Fibroblast of lung (primary cell): ENCODE measurements around the gene KIF6. TPM values are rescaled to one million over a fixed set of nuclear protein-coding genes. Genes with fewer than 3 reads are reported as not detected.

Experiments used
- DNase-seq, 2 donors: peaks; one replicate each; pipeline versions ENCODE4 v3.0.0 to v3.0.0-alpha.2; 2010; ENCODE audit warnings: low read depth in 2 of 2
- H2AFZ ChIP-seq: 2 replicates; pipeline ENCODE4 v1.5.1; 2012; ENCODE audit warnings: low read length, control low read depth, inconsistent platforms
- H3K27ac ChIP-seq: 2 replicates; pipeline ENCODE4 v1.5.1; 2011; ENCODE audit warnings: low read length, control low read depth; ENCODE audit not compliant: insufficient read depth
- H3K27me3 ChIP-seq: 2 replicates; pipeline ENCODE4 v1.5.1; 2011; ENCODE audit warnings: mild to moderate bottlenecking, low read length; ENCODE audit not compliant: control insufficient read depth, insufficient read depth
- H3K36me3 ChIP-seq: 2 replicates; pipeline ENCODE4 v1.5.1; 2011; ENCODE audit warnings: low read length; ENCODE audit not compliant: control insufficient read depth, insufficient read depth
- H3K4me1 ChIP-seq: 2 replicates; pipeline ENCODE4 v1.5.1; 2011; ENCODE audit warnings: low read length; ENCODE audit not compliant: control insufficient read depth, insufficient read depth; ENCODE audit errors: extremely low read depth
- H3K4me2 ChIP-seq: 2 replicates; pipeline ENCODE4 v1.5.1; 2011; ENCODE audit warnings: low read length, control low read depth; ENCODE audit not compliant: insufficient read depth; ENCODE audit errors: extremely low read depth
- H3K4me3 ChIP-seq, 4 experiments: fragments of 200-600 bp in 1 of 4; sonication (generic) in 1 of 4; replicated peaks in 1 of 4; 2 replicates each; pipeline ENCODE4 v1.5.1; 2011 to 2016; ENCODE audit warnings: low read length in 4 of 4, low read depth in 3 of 4, mild to moderate bottlenecking in 3 of 4, control low read depth in 2 of 4, inconsistent platforms in 1 of 4, mixed read lengths in 1 of 4; ENCODE audit not compliant: insufficient read depth in 1 of 4; ENCODE audit errors: control extremely low read depth in 1 of 4
- H3K79me2 ChIP-seq: 2 replicates; pipeline ENCODE4 v1.5.1; 2012; ENCODE audit warnings: mild to moderate bottlenecking, low read length, inconsistent platforms; ENCODE audit not compliant: control insufficient read depth, insufficient read depth
- H3K9ac ChIP-seq: 2 replicates; pipeline ENCODE4 v1.5.1; 2011; ENCODE audit warnings: mild to moderate bottlenecking, low read length, control low read depth; ENCODE audit not compliant: insufficient read depth
- H3K9me3 ChIP-seq: 2 replicates; pipeline ENCODE4 v1.5.1; 2012; ENCODE audit warnings: low read depth, low read length; ENCODE audit not compliant: control insufficient read depth, insufficient read depth
- H4K20me1 ChIP-seq: 2 replicates; pipeline ENCODE4 v1.5.1; 2011; ENCODE audit warnings: low read length; ENCODE audit not compliant: control insufficient read depth, insufficient read depth; ENCODE audit errors: extremely low read depth
- EZH2 ChIP-seq: IDR thresholded peaks from 2 replicates; pipeline ENCODE4 v1.5.1; 2012; ENCODE audit warnings: low read length, control low read depth, mild to moderate bottlenecking; ENCODE audit errors: missing control alignments
- polyA plus RNA-seq, 2 donors: library from polyadenylated mRNA; depleted of rRNA in 1 of 2; stranded (reverse) in 1 of 2; unstranded in 1 of 2; fragments of >200 nt; gene quantifications; 2 replicates each; pipeline ENCODE4 v1.2.1, GENCODE V29; 2011 to 2012; ENCODE audit warnings: missing spikeins in 1 of 2
- total RNA-seq: library from RNA; depleted of rRNA; stranded (reverse); fragments of >200 nt; gene quantifications from 2 replicates; pipeline ENCODE4 v1.2.1, GENCODE V29; 2014
- TF ChIP-seq, protein P1 (sequence below), 2 donors: IDR thresholded peaks in 1 of 2; conservative IDR thresholded peaks in 1 of 2; 1 replicate in 1 of 2; 2 replicates in 1 of 2; pipeline ENCODE4 v1.5.1; 2011 to 2012; ENCODE audit warnings: low read length in 2 of 2, control low read depth in 1 of 2, inconsistent platforms in 1 of 2, low read depth in 1 of 2, mild to moderate bottlenecking in 1 of 2

Gene KIF6
- total and polyA plus RNA-seq, 2 donors (not counting 1 experiment from before 2014, with no cell fraction given) = 0.24 to 0.83 TPM

DNA sequence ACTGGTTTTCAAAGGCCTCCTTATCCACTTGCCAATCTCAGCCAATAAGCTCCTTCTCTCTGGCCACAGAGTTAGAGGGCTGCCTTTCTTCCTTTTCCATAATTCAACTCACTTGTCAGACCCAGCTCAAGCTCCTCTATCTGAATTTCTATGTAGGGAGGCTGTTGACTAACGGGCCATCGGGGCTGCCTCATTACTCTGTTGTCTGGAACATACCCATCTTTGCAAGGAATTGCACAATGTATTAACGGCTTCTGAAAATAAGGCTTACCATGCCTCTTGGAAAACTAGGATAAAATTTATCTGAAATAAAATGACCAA, 28.5 kb upstream of the KIF6 start:
- Histone ChIP-seq H3K4me3 (no peak overlapping the region), H3K36me3 (no peaks in the 10 kb centered on the region), H3K27ac (no peak overlapping the region), H3K9ac (no peak overlapping the region), H4K20me1 (no peaks in the 10 kb centered on the region), H3K4me1 (no peaks in the 10 kb centered on the region), H3K9me3 (no peaks in the 10 kb centered on the region), H3K4me2 (no peak overlapping the region), H3K79me2 (no peaks in the 10 kb centered on the region), H3K27me3 (no peaks in the 10 kb centered on the region), H2AFZ (no peak overlapping the region)
- DNase-seq = peak; percentile 21 to 23
- no peak for TF ChIP-seq EZH2
- TF ChIP-seq, protein P1, sequence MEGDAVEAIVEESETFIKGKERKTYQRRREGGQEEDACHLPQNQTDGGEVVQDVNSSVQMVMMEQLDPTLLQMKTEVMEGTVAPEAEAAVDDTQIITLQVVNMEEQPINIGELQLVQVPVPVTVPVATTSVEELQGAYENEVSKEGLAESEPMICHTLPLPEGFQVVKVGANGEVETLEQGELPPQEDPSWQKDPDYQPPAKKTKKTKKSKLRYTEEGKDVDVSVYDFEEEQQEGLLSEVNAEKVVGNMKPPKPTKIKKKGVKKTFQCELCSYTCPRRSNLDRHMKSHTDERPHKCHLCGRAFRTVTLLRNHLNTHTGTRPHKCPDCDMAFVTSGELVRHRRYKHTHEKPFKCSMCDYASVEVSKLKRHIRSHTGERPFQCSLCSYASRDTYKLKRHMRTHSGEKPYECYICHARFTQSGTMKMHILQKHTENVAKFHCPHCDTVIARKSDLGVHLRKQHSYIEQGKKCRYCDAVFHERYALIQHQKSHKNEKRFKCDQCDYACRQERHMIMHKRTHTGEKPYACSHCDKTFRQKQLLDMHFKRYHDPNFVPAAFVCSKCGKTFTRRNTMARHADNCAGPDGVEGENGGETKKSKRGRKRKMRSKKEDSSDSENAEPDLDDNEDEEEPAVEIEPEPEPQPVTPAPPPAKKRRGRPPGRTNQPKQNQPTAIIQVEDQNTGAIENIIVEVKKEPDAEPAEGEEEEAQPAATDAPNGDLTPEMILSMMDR (conservative IDR thresholded peaks at IDR 0.05 in 1 of 2, IDR thresholded peaks at IDR 0.05 in 1 of 2; ENCODE audit: low read depth in 1 of 2, low read length in 2 of 2) = no peak

- H3K27me3 ChIP-seq = no peaks in the 10 kb centered on the region
- no peaks in the 10 kb centered on the region for H3K79me2 ChIP-seq
- H3K9me3 ChIP-seq = no peaks in the 10 kb centered on the region
- H3K27ac ChIP-seq = no peak overlapping the region
- H3K36me3 ChIP-seq = no peaks in the 10 kb centered on the region
- no peak for DNase-seq
- H3K4me3 ChIP-seq = no peak overlapping the region
- H3K4me1 ChIP-seq = no peaks in the 10 kb centered on the region
- no peaks in the 10 kb centered on the region for H4K20me1 ChIP-seq
- TF ChIP-seq, protein P1 (conservative IDR thresholded peaks at IDR 0.05 in 1 of 2, IDR thresholded peaks at IDR 0.05 in 1 of 2; ENCODE audit: low read depth in 1 of 2, low read length in 2 of 2) = no peak
- TF ChIP-seq EZH2 = no peak
- H3K4me2 ChIP-seq = no peak overlapping the region
- H3K9ac ChIP-seq = no peak overlapping the region
- no peak overlapping the region for H2AFZ ChIP-seq
Measured at GRCh38 chr6:39752835-39753724, 27.9 kb upstream of the KIF6 start.

GRCh38 chr6:39746795-39747194, 21.6 kb upstream of the KIF6 start:
- Histone ChIP-seq H3K4me3 (no peak overlapping the region), H3K4me2 (no peak overlapping the region), H3K36me3 (no peaks in the 10 kb centered on the region), H3K4me1 (no peaks in the 10 kb centered on the region), H2AFZ (no peak overlapping the region), H3K27me3 (no peaks in the 10 kb centered on the region), H3K9me3 (no peaks in the 10 kb centered on the region), H3K79me2 (no peaks in the 10 kb centered on the region), H3K9ac (no peak overlapping the region), H3K27ac (no peak overlapping the region), H4K20me1 (no peaks in the 10 kb centered on the region)
- no peak for DNase-seq
- TF ChIP-seq, protein P1 (conservative IDR thresholded peaks at IDR 0.05 in 1 of 2, IDR thresholded peaks at IDR 0.05 in 1 of 2; ENCODE audit: low read depth in 1 of 2, low read length in 2 of 2) = no peak
- no peak for TF ChIP-seq EZH2
